Activated CD8-positive, alpha-beta T cell treated with anti-CD3 and anti-CD28 coated beads for 36 hours (primary cell): ENCODE data around the gene LTA. TPM values are rescaled to one million over a fixed set of nuclear protein-coding genes. Genes with fewer than 3 reads are reported as not detected.

Experiments used
- ATAC-seq: fragments of 200-7000 bp; cut with Tn5 transposase; one replicate; pipeline ENCODE4 v1.10.0; 2021; ENCODE audit warnings: mild to moderate bottlenecking, moderate library complexity
- CTCF ChIA-PET: fragments of 350-600 bp; sonication (Branson Sonifier 250); formaldehyde crosslinking; loops from one replicate; lab custom pipeline; 2021; ENCODE audit warnings: antibody characterized with exemption; lab: Charles Lee
- POLR2A ChIA-PET: fragments of 350-600 bp; sonication (Branson Sonifier 250); formaldehyde crosslinking; loops from one replicate; lab custom pipeline; 2021; ENCODE audit warnings: antibody characterized with exemption; lab: Charles Lee
- DNase-seq: peaks from one replicate; pipeline ENCODE4 v3.0.0-alpha.2; 2020
- H3K27ac Mint-ChIP-seq: one replicate; pipeline ENCODE4 v1.8.0; 2021; ENCODE audit warnings: mild to moderate bottlenecking, mixed read lengths
- H3K27me3 Mint-ChIP-seq: one replicate; pipeline ENCODE4 v1.8.0; 2021; ENCODE audit warnings: mixed read lengths
- H3K36me3 Mint-ChIP-seq: one replicate; pipeline ENCODE4 v1.8.0; 2021; ENCODE audit warnings: low read depth, mixed read lengths
- H3K4me1 Mint-ChIP-seq: one replicate; pipeline ENCODE4 v1.8.0; 2021; ENCODE audit warnings: low read depth, mixed read lengths
- H3K4me3 Mint-ChIP-seq: one replicate; pipeline ENCODE4 v1.8.0; 2021; ENCODE audit warnings: mild to moderate bottlenecking, moderate library complexity, mixed read lengths
- H3K9me3 Mint-ChIP-seq: one replicate; pipeline ENCODE4 v1.8.0; 2021; ENCODE audit warnings: mixed read lengths
- intact Hi-C: fragments of 100-400 bp; cut with micrococcal nuclease; formaldehyde crosslinking; loops from one replicate; pipeline ENCODE4 v1.10.0; 2022
- total RNA-seq, 2 experiments: library from RNA; stranded (reverse); gene quantifications; one replicate each; pipeline ENCODE4 v1.2.3, GENCODE V29; 2021
- TF ChIP-seq, protein P1 (sequence below): fragments of 200-600 bp; IDR thresholded peaks from one replicate; pipeline ENCODE4 v1.8.0; 2022; ENCODE audit warnings: antibody characterized with exemption, mild to moderate bottlenecking

LTA gene
- total RNA-seq, 2 experiments from 2014 or later, result 713 to 724 TPM

DNA sequence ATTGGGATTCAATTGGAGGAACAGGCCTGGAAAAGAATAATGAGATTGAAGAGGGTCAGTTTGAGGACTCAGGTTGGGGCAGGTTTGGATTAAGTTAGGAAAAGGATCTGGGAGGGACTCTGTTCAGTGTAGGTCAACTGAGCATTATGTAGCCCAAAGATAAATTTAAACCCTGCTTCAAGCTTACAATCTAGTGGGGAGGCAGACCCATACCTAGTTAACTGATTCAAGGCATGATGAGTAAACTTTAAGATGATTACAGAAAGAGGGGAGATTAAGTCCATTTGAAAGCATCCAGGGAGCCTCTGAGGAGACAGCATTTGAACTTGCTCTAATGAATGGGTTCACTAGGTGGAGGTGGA lies 11.4 kb upstream of the LTA start:
- no peak for DNase-seq
- Mint-ChIP-seq H3K4me1 (peaks cover 83% of the 10 kb centered on the region), H3K27ac (peak overlapping the region; percentile 90), H3K27me3 (no peaks in the 10 kb centered on the region), H3K9me3 (no peaks in the 10 kb centered on the region), H3K36me3 (peaks cover 52% of the 10 kb centered on the region), H3K4me3 (peak overlapping the region; percentile 56)
- POLR2A ChIA-PET, result interaction anchor here (1.2 to 35.7 kb wide), 6 partner anchors 9 to 92 kb away, joined by 4 to 1181 read pairs (median 8); partner anchors contain the start of genes BAG6, DDX39B, LST1 and LTA
- CTCF ChIA-PET, result interaction anchor here (0.6 to 56.2 kb wide), 4 partner anchors 9 to 39 kb away, joined by 3 to 2542 read pairs (median 35); partner anchors contain the start of genes LST1, LTA, LTB and NCR3
- ATAC-seq, result no peak
- TF ChIP-seq, protein P1, sequence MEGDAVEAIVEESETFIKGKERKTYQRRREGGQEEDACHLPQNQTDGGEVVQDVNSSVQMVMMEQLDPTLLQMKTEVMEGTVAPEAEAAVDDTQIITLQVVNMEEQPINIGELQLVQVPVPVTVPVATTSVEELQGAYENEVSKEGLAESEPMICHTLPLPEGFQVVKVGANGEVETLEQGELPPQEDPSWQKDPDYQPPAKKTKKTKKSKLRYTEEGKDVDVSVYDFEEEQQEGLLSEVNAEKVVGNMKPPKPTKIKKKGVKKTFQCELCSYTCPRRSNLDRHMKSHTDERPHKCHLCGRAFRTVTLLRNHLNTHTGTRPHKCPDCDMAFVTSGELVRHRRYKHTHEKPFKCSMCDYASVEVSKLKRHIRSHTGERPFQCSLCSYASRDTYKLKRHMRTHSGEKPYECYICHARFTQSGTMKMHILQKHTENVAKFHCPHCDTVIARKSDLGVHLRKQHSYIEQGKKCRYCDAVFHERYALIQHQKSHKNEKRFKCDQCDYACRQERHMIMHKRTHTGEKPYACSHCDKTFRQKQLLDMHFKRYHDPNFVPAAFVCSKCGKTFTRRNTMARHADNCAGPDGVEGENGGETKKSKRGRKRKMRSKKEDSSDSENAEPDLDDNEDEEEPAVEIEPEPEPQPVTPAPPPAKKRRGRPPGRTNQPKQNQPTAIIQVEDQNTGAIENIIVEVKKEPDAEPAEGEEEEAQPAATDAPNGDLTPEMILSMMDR, result no peak
- intact Hi-C loops, result loop anchor here (10.0 kb wide), 1 partner anchor 264 kb away; the partner anchor contains the start of gene HSPA1B

DNA sequence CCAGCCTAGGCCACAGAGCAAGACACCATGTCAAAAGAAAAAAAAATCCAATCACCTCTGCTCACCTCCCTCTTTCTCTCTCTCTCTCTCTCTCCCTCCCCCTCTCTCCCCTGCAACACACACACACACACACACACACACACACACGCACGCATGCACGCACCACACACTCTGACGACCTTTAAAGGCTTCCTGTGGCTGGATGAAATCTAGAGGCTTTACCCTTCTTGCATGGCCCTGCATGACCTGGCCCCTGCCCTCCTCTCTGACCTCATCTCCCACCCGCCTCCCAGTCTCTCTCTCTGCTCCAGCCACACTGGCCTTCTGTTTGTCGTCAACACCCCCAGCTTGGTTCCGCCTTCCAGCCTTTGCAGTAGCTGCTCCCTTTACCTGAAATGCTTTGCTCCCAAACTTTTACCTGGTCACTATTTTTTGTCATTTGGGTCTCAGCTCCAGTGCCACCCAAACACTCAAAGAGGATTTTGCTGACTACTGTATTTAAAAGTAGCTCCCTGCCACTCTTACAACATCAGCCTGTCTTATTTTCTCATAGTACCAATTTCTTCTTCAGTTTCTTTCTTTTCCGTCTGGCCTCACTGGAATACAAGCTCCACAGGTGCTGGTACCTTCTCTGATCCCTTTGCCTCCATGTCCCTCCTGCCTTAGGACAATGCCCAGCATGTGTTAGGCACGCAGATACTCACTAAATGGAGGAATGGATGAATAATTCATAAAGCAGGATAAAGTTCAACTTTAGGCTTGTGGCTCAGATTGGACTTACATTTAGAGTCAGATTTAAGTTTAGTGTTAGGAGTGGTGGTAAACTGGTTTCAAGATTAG lies 4.3 kb upstream of the LTA start:
- ChIA-PET POLR2A (interaction anchor here (0.9 to 35.7 kb wide), 7 partner anchors 3 to 260 kb away, joined by 3 to 1181 read pairs (median 14); partner anchors contain the start of genes DDX39B, HSPA1B, LST1 and LTA), CTCF (interaction anchor here (1.0 to 56.2 kb wide), 6 partner anchors 9 to 25 kb away, joined by 3 to 2542 read pairs (median 15); partner anchors contain the start of genes ATP6V1G2, LST1, LTB and NCR3)
- Mint-ChIP-seq H3K27me3 (no peaks in the 10 kb centered on the region), H3K4me3 (peak overlapping the region; percentile 54), H3K4me1 (peaks cover 72% of the 10 kb centered on the region), H3K27ac (peak overlapping the region; percentile 91), H3K9me3 (no peaks in the 10 kb centered on the region), H3K36me3 (peaks cover 28% of the 10 kb centered on the region)
- DNase-seq, result peak; percentile 80
- ATAC-seq, result peak; percentile 22
- TF ChIP-seq, protein P1, result no peak
- intact Hi-C loops, result loop anchor here (1.0 to 10.0 kb wide), 2 partner anchors 8 to 257 kb away; partner anchors contain the start of gene HSPA1B

DNA sequence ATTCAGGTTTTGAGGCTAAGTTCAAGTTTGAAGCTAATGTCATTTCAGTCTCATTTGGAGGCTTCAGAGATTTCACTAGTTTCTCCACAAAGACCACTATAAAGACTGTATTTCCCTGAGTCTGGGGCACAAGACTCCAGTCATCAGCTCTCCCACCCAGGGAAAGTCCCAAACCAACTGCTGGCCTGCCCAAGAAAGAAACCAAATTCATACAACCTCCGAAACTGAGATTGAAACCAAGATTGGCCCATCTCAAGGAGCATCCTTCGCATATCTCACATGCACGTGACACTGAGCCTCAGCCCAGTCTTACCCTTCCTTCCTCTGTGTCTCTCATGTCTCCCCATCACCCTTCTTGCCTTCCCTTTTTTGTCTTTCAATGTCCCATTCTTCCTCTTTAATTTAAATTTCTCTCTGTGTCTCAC lies 3.5 kb upstream of the LTA start:
- H3K27ac Mint-ChIP-seq, result peak overlapping the region; percentile 91
- DNase-seq (peak; percentile 88), ATAC-seq (peak; percentile 53)
- intact Hi-C loops, result loop anchor here (1.0 to 10.0 kb wide), 2 partner anchors 9 to 256 kb away; partner anchors contain the start of gene HSPA1B
- POLR2A ChIA-PET, result interaction anchor here (0.7 to 35.7 kb wide), 9 partner anchors 2 to 259 kb away, joined by 3 to 1181 read pairs (median 4); partner anchors contain the start of genes DDX39B, HSPA1B, LST1 and LTA
- TF ChIP-seq, protein P1, result no peak
- H3K27me3 Mint-ChIP-seq, result no peaks in the 10 kb centered on the region
- H3K9me3 Mint-ChIP-seq, result no peaks in the 10 kb centered on the region
- H3K36me3 Mint-ChIP-seq, result peaks cover 30% of the 10 kb centered on the region
- peak overlapping the region; percentile 54 for H3K4me3 Mint-ChIP-seq
- peaks cover 70% of the 10 kb centered on the region for H3K4me1 Mint-ChIP-seq
- CTCF ChIA-PET, result interaction anchor here (1.0 to 56.2 kb wide), 5 partner anchors 10 to 26 kb away, joined by 3 to 2542 read pairs (median 25); partner anchors contain the start of genes LST1, LTB, NCR3 and NFKBIL1

DNA sequence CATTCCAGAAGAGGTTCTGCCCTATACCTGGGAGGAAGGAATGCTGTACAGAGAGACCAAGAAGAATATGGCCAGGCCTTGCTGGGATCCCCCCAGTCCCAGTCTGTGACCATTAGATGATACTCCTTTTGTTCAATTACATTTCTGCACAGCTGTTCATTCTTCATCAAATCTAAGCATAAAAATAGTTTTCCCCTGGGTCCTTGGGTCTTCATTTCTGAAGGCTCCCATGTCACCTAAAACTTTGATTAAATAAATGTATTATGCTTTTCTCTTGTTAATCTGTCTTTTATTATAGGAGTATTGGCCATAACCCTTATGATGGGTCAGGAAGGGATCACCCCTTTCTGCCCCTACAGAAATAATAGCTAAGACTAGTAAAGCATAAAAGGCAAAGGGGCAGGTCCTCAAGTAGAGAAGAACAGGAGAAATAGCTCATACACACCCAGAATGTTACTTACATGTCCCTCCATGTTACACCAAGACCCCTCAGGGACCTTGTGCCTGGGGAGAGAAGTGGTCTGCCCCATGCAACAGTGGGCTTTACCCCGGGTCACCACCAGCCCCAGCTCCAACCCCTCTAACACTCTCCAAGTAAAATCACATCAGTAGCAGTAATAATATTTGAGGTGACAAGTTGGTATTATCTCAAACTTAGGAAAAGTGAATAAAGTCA lies 2.1 kb upstream of the LTA start:
- intact Hi-C loops, result loop anchor here (10.0 kb wide), 1 partner anchor 255 kb away; the partner anchor contains the start of gene HSPA1B
- TF ChIP-seq, protein P1, result no peak
- ATAC-seq, result no peak
- no peaks in the 10 kb centered on the region for H3K27me3 Mint-ChIP-seq
- peak overlapping the region; percentile 16 for H3K4me3 Mint-ChIP-seq
- H3K27ac Mint-ChIP-seq, result peak overlapping the region; percentile 91
- H3K4me1 Mint-ChIP-seq, result peaks cover 74% of the 10 kb centered on the region
- H3K36me3 Mint-ChIP-seq, result peaks cover 32% of the 10 kb centered on the region
- no peaks in the 10 kb centered on the region for H3K9me3 Mint-ChIP-seq
- POLR2A ChIA-PET, result interaction anchor here (0.6 to 35.7 kb wide), 5 partner anchors 0 to 95 kb away, joined by 3 to 1181 read pairs (median 17); partner anchors contain the start of genes GPANK1, LST1, LTA and LTB
- no peak for DNase-seq
- CTCF ChIA-PET, result interaction anchor here (1.4 to 56.2 kb wide), 5 partner anchors 7 to 22 kb away, joined by 5 to 2542 read pairs (median 25); partner anchors contain the start of genes LST1, LTB, NCR3 and TNF
